ENCODE measurements around the gene PCK2.
A peak's percentile ranks its signal among the peaks of the same experiment; 100 is the strongest.

Gene PCK2

DNA sequence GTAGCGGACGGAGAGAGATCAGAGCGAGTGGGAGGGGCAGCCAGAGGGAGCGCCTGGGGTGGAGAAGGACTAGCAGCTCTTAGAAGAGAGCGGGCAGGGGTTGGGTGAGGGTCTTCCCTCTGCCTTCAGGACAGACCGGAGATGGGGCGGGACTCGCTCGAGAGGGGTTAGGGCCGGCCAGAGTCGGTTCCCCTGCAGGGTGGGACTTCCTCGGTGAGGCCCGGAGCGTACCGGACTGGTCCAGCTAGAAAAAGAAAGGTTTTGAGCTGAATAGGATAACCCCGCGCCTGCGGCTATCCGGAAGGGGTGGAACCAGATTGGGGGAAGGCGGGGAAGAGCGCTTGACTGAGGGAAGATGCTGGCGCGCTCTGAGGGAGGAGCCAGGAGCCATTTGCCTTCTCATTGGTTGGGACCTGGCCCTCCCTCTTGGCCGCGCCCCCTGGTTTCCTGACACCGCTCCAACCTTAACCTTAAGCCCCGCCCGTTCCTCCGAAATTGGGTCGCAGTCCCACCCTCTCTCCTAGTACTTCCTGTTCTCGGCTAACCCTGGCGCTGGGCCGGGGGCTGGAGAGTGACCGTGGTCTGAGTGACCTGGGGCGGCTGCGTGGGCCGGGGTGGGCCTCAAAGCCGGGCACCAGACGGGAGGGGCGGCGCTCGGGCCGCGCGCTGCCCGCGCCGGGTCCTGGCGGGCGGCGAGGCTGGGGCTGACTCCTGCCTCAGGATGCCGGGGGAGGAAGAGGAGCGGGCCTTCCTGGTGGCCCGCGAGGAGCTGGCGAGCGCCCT is 53.1 kb downstream of the PCK2 start, which contains the start of gene RNF31:
Gene RNF31 (plus strand): TSS at position 521 of the 783 bp plus-strand sequence. CDS start 201 bp downstream, at position 722.
- POLR2A ChIA-PET = interaction anchor here (0.6 to 4.2 kb wide), 28 partner anchors 9 to 251 kb away, joined by 3 to 56 read pairs (median 4); partner anchors contain the start of genes CARMIL3, CHMP4A, DCAF11 and GMPR2
- CTCF ChIA-PET = interaction anchor here (1.4 to 3.6 kb wide), 4 partner anchors 14 to 90 kb away, joined by 5 to 19 read pairs (median 12); partner anchors contain the start of genes DCAF11, IRF9 and NRL
- peak; percentile 94 for DNase-seq (ENCODE audit: extremely low spot score)
- no peak for TF ChIP-seq BHLHE40 (IDR thresholded peaks at IDR 0.05; ENCODE audit: borderline replicate concordance)
- no peak for TF ChIP-seq SUZ12 (IDR thresholded peaks at IDR 0.05)
- no peak for TF ChIP-seq L3MBTL2 (conservative IDR thresholded peaks at IDR 0.05)
- no peak for TF ChIP-seq SP1 (IDR thresholded peaks at IDR 0.05)
- no peak for TF ChIP-seq FOXA1 (IDR thresholded peaks at IDR 0.05)
- no peak for TF ChIP-seq NFRKB (IDR thresholded peaks at IDR 0.05)
- TF ChIP-seq LEF1 (IDR thresholded peaks at IDR 0.05; ENCODE audit: borderline replicate concordance) = no peak
- TF ChIP-seq ZNF384 (IDR thresholded peaks at IDR 0.05) = no peak
- TF ChIP-seq FOXM1 (IDR thresholded peaks at IDR 0.05; ENCODE audit: borderline replicate concordance) = no peak
- no peak for TF ChIP-seq ARNT (IDR thresholded peaks at IDR 0.05)
- no peak for TF ChIP-seq HDGF (IDR thresholded peaks at IDR 0.05; ENCODE audit: borderline replicate concordance)
- TF ChIP-seq, protein P1, sequence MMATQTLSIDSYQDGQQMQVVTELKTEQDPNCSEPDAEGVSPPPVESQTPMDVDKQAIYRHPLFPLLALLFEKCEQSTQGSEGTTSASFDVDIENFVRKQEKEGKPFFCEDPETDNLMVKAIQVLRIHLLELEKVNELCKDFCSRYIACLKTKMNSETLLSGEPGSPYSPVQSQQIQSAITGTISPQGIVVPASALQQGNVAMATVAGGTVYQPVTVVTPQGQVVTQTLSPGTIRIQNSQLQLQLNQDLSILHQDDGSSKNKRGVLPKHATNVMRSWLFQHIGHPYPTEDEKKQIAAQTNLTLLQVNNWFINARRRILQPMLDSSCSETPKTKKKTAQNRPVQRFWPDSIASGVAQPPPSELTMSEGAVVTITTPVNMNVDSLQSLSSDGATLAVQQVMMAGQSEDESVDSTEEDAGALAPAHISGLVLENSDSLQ (IDR thresholded peaks at IDR 0.05) = no peak
- no peak for TF ChIP-seq TARDBP (IDR thresholded peaks at IDR 0.05)

DNA sequence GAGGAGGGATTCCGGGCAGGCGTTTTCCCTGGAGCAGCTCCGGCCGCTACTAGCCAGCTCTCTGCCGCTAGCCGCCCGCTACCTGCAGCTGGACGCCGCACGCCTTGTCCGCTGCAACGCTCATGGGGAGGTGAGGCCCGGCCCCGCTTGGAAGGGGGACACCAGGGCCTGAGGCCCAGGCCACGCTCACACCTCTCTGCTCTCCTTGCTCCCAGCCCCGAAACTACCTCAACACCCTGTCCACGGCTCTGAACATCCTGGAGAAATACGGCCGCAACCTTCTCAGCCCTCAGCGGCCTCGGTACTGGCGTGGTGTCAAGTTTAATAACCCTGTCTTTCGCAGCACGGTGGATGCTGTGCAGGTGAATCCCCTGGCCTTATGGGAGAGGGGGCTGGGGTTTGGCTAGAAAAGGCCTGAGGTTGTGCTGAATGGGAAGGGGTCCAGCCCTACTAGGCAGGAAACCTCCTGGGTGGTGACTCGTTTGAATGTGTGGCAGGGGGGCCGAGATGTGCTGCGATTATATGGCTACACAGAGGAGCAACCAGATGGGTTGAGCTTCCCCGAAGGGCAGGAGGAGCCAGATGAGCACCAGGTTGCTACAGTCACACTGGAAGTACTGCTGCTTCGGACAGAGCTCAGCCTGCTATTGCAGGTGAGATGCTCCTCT is 53.8 kb downstream of the PCK2 start:
- CTCF ChIA-PET = interaction anchor here (1.4 to 3.9 kb wide), 4 partner anchors 13 to 39 kb away, joined by 5 to 24 read pairs (median 16); partner anchors contain the start of genes DCAF11, IRF9 and NRL
- no peak for TF ChIP-seq SUZ12 (IDR thresholded peaks at IDR 0.05)
- TF ChIP-seq, protein P1 (IDR thresholded peaks at IDR 0.05) = no peak
- no peak for TF ChIP-seq ELF4 (IDR thresholded peaks at IDR 0.05)
- no peak for TF ChIP-seq FOXM1 (IDR thresholded peaks at IDR 0.05; ENCODE audit: borderline replicate concordance)
- no peak for TF ChIP-seq NFRKB (IDR thresholded peaks at IDR 0.05)
- no peak for TF ChIP-seq ZNF384 (IDR thresholded peaks at IDR 0.05)
- no peak for TF ChIP-seq FOXA1 (IDR thresholded peaks at IDR 0.05)
- TF ChIP-seq ARNT (IDR thresholded peaks at IDR 0.05) = no peak
- TF ChIP-seq BHLHE40 (IDR thresholded peaks at IDR 0.05; ENCODE audit: borderline replicate concordance) = no peak
- no peak for TF ChIP-seq FOXK2 (IDR thresholded peaks at IDR 0.05)
- no peak for TF ChIP-seq HDGF (IDR thresholded peaks at IDR 0.05; ENCODE audit: borderline replicate concordance)
- TF ChIP-seq LEF1 (IDR thresholded peaks at IDR 0.05; ENCODE audit: borderline replicate concordance) = no peak
- no peak for TF ChIP-seq CTBP1 (IDR thresholded peaks at IDR 0.05; ENCODE audit: borderline replicate concordance)
- no peak for TF ChIP-seq L3MBTL2 (conservative IDR thresholded peaks at IDR 0.05)
- no peak for TF ChIP-seq TARDBP (IDR thresholded peaks at IDR 0.05)
- TF ChIP-seq SP1 (IDR thresholded peaks at IDR 0.05) = no peak
- POLR2A ChIA-PET = interaction anchor here (1.0 to 4.2 kb wide), 14 partner anchors 10 to 123 kb away, joined by 3 to 56 read pairs (median 10); partner anchors contain the start of genes CHMP4A, DCAF11, IRF9 and NRL
- no peak for DNase-seq (ENCODE audit: extremely low spot score)

DNA sequence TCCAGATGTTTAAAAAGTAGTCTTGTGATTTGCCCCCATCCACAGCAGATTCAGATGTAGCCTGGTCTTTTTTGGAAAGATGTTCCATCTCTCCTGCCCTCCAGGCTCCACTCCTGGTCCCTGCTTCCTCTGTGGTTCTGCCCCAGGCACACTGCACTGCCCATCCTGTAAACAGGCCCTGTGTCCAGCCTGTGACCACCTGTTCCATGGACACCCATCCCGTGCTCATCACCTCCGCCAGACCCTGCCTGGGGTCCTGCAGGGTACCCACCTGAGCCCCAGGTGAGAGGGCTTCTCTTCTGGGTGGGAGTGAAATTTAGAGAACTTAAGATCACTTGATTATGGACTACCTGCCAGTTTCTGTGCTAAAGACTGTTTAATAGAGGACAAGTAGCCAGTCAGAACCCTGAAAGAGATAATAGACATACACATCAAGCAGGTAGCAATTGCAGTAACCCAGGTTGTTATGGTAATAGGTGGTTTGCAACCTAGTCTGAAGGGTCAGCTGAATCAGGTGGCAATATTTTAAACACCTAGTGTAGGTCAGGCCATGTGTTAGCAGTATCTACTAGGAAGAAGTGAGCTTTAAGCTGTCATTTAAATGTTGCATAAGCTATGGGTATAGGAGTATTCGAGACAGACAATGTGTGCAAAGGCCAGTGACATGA is 55.3 kb downstream of the PCK2 start:
- ChIA-PET POLR2A (interaction anchor here (1.2 to 4.2 kb wide), 5 partner anchors 8 to 55 kb away, joined by 3 to 26 read pairs (median 8); partner anchors contain the start of genes EMC9, IRF9, PCK2 and PSME1), CTCF (interaction anchor here (0.6 to 3.9 kb wide), 3 partner anchors 11 to 204 kb away, joined by 3 to 24 read pairs (median 3); partner anchors contain the start of gene IRF9)
- TF ChIP-seq, protein P1 (IDR thresholded peaks at IDR 0.05) = no peak
- TF ChIP-seq FOXK2 (IDR thresholded peaks at IDR 0.05) (no peak), CTBP1 (IDR thresholded peaks at IDR 0.05; ENCODE audit: borderline replicate concordance) (no peak), NFRKB (IDR thresholded peaks at IDR 0.05) (no peak), SP1 (IDR thresholded peaks at IDR 0.05) (no peak), SUZ12 (IDR thresholded peaks at IDR 0.05) (no peak), TARDBP (IDR thresholded peaks at IDR 0.05) (no peak), FOXM1 (IDR thresholded peaks at IDR 0.05; ENCODE audit: borderline replicate concordance) (no peak), ZNF384 (IDR thresholded peaks at IDR 0.05) (no peak), L3MBTL2 (conservative IDR thresholded peaks at IDR 0.05) (no peak), LEF1 (IDR thresholded peaks at IDR 0.05; ENCODE audit: borderline replicate concordance) (no peak), ARNT (IDR thresholded peaks at IDR 0.05) (no peak), FOXA1 (IDR thresholded peaks at IDR 0.05) (no peak), ELF4 (IDR thresholded peaks at IDR 0.05) (no peak), BHLHE40 (IDR thresholded peaks at IDR 0.05; ENCODE audit: borderline replicate concordance) (no peak), HDGF (IDR thresholded peaks at IDR 0.05; ENCODE audit: borderline replicate concordance) (no peak)
- DNase-seq (ENCODE audit: extremely low spot score) = no peak

DNA sequence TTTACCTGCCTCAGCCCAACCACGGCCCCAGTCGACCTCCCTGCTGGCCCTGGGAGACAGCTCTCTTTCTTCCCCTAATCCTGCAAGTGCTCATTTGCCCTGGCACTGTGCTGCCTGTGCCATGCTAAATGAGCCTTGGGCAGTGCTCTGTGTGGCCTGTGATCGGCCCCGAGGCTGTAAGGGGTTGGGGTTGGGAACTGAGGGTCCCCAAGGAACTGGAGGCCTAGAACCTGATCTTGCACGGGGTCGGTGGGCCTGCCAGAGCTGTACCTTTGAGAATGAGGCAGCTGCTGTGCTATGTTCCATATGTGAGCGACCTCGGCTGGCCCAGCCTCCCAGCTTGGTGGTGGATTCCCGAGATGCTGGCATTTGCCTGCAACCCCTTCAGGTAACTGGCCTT is 56.0 kb downstream of the PCK2 start:
- ChIA-PET CTCF (interaction anchor here (0.9 to 3.9 kb wide), 2 partner anchors 10 to 92 kb away, joined by 3 to 24 read pairs; partner anchors contain the start of gene IRF9), POLR2A (interaction anchor here (1.2 to 2.9 kb wide), 4 partner anchors 9 to 56 kb away, joined by 3 to 13 read pairs (median 6); partner anchors contain the start of genes EMC9, IRF9, PCK2 and PSME1)
- no peak for DNase-seq (ENCODE audit: extremely low spot score)
- TF ChIP-seq ARNT (IDR thresholded peaks at IDR 0.05) (no peak), CTBP1 (IDR thresholded peaks at IDR 0.05; ENCODE audit: borderline replicate concordance) (no peak), SP1 (IDR thresholded peaks at IDR 0.05) (no peak), L3MBTL2 (conservative IDR thresholded peaks at IDR 0.05) (no peak), FOXK2 (IDR thresholded peaks at IDR 0.05) (no peak), ZNF384 (IDR thresholded peaks at IDR 0.05) (no peak), BHLHE40 (IDR thresholded peaks at IDR 0.05; ENCODE audit: borderline replicate concordance) (no peak)
